ENCODE measurements around the gene ARHGAP25. TPM values are rescaled to one million over a fixed set of nuclear protein-coding genes. Genes with fewer than 3 reads are reported as not detected.

ARHGAP25 gene
- total and polyA plus RNA-seq, 2 donors (not counting 1 experiment from before 2014, with no cell fraction given): 2.7 to 5.8 TPM

DNA sequence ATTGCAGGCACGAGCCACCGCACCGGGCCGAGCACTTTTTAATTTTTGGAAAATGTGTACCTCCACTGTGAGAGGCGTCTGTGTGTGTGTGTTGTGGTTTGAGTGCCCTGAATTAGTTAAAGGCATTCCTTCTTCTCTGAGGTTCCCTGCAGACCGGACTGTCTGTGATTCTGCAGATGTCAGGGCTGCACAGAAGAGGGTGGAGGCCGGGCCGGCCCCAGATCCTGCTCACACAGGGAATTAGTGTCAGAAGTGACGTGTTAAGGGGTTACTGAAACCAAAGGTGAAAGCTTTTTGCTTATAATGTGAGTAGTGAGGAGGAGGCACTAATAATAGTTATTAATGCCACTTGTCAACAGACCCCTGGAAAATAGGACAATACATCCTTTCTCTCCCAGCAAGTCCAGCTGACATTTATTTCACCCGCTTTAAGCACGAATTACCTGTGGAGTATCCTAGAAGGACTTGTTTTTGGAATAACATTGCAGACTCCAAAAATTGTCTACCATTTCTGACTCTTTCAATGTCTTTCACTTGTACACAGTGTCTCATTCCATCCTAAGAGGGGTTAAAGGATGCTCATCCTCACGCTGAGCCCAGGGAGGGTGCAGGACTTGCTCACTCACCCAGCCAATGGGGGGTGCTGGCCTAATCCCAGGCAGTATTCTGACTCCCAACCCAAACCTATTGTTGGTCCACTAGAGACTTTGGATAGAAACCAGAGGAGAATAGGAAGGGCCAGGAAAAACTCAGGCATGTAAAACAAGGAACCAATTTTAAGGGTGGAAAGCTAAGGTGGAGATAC is 16.2 kb downstream of the ARHGAP25 start:
- DNase-seq (ENCODE audit: low read depth in 2 of 2): no peak
- H4K20me1 ChIP-seq (ENCODE audit: control insufficient read depth, extremely low read depth, insufficient read depth, low read length): no peaks in the 10 kb centered on the region
- H3K27ac ChIP-seq (ENCODE audit: insufficient read depth, low read length): no peak overlapping the region
- H3K4me1 ChIP-seq (ENCODE audit: control insufficient read depth, extremely low read depth, insufficient read depth, low read length): peaks cover 2% of the 10 kb centered on the region
- H3K9me3 ChIP-seq (ENCODE audit: control insufficient read depth, insufficient read depth, low read depth, low read length): no peaks in the 10 kb centered on the region
- no peaks in the 10 kb centered on the region for H3K36me3 ChIP-seq (ENCODE audit: control insufficient read depth, insufficient read depth, low read length)
- no peak overlapping the region for H3K9ac ChIP-seq (ENCODE audit: insufficient read depth, low read length)
- H3K27me3 ChIP-seq (ENCODE audit: control insufficient read depth, insufficient read depth, low read length): no peaks in the 10 kb centered on the region
- TF ChIP-seq, protein P1, sequence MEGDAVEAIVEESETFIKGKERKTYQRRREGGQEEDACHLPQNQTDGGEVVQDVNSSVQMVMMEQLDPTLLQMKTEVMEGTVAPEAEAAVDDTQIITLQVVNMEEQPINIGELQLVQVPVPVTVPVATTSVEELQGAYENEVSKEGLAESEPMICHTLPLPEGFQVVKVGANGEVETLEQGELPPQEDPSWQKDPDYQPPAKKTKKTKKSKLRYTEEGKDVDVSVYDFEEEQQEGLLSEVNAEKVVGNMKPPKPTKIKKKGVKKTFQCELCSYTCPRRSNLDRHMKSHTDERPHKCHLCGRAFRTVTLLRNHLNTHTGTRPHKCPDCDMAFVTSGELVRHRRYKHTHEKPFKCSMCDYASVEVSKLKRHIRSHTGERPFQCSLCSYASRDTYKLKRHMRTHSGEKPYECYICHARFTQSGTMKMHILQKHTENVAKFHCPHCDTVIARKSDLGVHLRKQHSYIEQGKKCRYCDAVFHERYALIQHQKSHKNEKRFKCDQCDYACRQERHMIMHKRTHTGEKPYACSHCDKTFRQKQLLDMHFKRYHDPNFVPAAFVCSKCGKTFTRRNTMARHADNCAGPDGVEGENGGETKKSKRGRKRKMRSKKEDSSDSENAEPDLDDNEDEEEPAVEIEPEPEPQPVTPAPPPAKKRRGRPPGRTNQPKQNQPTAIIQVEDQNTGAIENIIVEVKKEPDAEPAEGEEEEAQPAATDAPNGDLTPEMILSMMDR (conservative IDR thresholded peaks at IDR 0.05 in 1 of 2, IDR thresholded peaks at IDR 0.05 in 1 of 2; ENCODE audit: low read depth in 1 of 2, low read length in 2 of 2): no peak
- TF ChIP-seq EZH2 (IDR thresholded peaks at IDR 0.05; ENCODE audit: low read length, missing control alignments): no peak
- H3K79me2 ChIP-seq (ENCODE audit: control insufficient read depth, insufficient read depth, low read length): no peaks in the 10 kb centered on the region
- H2AFZ ChIP-seq (ENCODE audit: low read length): peak overlapping the region; percentile 51
- no peak overlapping the region for H3K4me3 ChIP-seq (replicated peaks in 1 of 4; ENCODE audit: control extremely low read depth in 1 of 4, insufficient read depth in 1 of 4, low read depth in 3 of 4, low read length in 4 of 4)
- no peak overlapping the region for H3K4me2 ChIP-seq (ENCODE audit: extremely low read depth, insufficient read depth, low read length)

DNA sequence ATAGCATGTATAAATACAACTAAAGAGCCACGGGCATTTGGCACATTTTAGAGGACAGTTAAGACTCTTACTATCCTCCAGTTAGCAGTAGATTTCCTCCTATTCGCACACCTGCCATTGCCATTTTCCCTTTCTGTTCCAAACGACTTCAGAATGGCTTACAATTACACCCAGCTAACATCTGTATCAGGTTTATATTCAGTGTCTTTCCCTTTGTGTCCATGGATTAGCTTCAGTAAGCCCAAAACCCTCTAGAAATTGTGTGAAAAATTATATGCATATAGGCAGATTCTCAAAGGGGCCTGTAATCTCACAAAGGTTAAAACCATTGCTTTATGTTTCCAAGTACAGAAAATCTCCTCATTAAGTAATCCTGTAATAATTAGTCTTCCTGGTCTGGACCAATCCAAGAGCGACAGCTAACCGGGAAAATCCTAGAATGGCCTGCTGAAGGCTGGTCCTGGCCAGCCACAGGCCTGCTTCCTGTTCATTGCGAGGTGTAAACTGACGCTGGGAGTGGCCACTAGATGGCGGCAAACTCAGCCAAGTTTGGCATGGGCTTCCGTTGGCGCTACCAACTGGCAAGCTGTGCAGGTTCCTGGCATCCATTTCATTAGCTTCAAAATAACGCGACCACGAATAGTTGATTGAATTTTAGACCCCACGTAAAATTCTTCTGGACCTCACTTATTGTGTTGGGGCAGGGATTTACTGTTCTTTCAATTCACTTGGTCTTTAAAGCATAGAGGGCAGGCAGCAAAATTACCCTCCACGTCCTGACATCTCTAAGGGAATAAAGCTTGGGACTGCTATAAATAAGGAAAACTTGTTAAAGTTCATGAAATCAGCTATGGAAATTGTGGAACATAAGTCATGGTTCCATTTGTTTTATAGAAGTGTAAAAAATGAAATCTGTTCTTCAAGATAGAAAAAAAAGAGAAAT is 17.1 kb downstream of the ARHGAP25 start:
- no peak overlapping the region for H3K4me2 ChIP-seq (ENCODE audit: extremely low read depth, insufficient read depth, low read length)
- peak; percentile 78 to 86 for DNase-seq (ENCODE audit: low read depth in 2 of 2)
- no peaks in the 10 kb centered on the region for H3K9me3 ChIP-seq (ENCODE audit: control insufficient read depth, insufficient read depth, low read depth, low read length)
- no peak overlapping the region for H3K27ac ChIP-seq (ENCODE audit: insufficient read depth, low read length)
- TF ChIP-seq, protein P1 (conservative IDR thresholded peaks at IDR 0.05 in 1 of 2, IDR thresholded peaks at IDR 0.05 in 1 of 2; ENCODE audit: low read depth in 1 of 2, low read length in 2 of 2): peak; percentile 89 to 92
- TF ChIP-seq EZH2 (IDR thresholded peaks at IDR 0.05; ENCODE audit: low read length, missing control alignments): no peak
- no peaks in the 10 kb centered on the region for H3K36me3 ChIP-seq (ENCODE audit: control insufficient read depth, insufficient read depth, low read length)
- H3K4me1 ChIP-seq (ENCODE audit: control insufficient read depth, extremely low read depth, insufficient read depth, low read length): peaks cover 2% of the 10 kb centered on the region
- H2AFZ ChIP-seq (ENCODE audit: low read length): peak overlapping the region; percentile 51
- no peak overlapping the region for H3K4me3 ChIP-seq (replicated peaks in 1 of 4; ENCODE audit: control extremely low read depth in 1 of 4, insufficient read depth in 1 of 4, low read depth in 3 of 4, low read length in 4 of 4)
- no peaks in the 10 kb centered on the region for H3K27me3 ChIP-seq (ENCODE audit: control insufficient read depth, insufficient read depth, low read length)
- no peak overlapping the region for H3K9ac ChIP-seq (ENCODE audit: insufficient read depth, low read length)
- no peaks in the 10 kb centered on the region for H4K20me1 ChIP-seq (ENCODE audit: control insufficient read depth, extremely low read depth, insufficient read depth, low read length)
- H3K79me2 ChIP-seq (ENCODE audit: control insufficient read depth, insufficient read depth, low read length): no peaks in the 10 kb centered on the region

DNA sequence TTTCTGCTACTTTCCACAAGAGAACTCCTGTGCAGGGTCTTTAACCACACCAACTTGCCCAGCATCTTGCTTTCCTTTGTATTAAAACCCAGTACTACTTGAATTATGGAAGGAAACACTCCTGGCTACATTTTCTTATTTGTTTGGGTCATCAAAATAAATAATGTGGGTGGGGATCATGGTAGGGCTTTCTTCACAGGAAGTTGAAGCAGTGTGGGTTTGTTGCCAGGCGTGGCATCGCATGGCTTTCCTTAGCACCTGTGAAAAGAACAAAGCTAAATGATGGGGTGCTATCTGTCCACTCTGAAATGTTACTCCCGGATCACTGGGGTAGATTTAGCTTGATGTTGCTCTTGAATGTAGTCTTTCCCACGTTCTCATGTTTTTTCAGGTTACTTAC is 18.7 kb downstream of the ARHGAP25 start:
- H3K36me3 ChIP-seq (ENCODE audit: control insufficient read depth, insufficient read depth, low read length): no peaks in the 10 kb centered on the region
- H3K9me3 ChIP-seq (ENCODE audit: control insufficient read depth, insufficient read depth, low read depth, low read length): no peaks in the 10 kb centered on the region
- H3K4me2 ChIP-seq (ENCODE audit: extremely low read depth, insufficient read depth, low read length): no peak overlapping the region

More for the DNA sequence above, 18.7 kb downstream of the ARHGAP25 start:
- Histone ChIP-seq H2AFZ (ENCODE audit: low read length) (no peak overlapping the region), H3K9ac (ENCODE audit: insufficient read depth, low read length) (no peak overlapping the region), H3K4me1 (ENCODE audit: control insufficient read depth, extremely low read depth, insufficient read depth, low read length) (peaks cover 2% of the 10 kb centered on the region), H3K27me3 (ENCODE audit: control insufficient read depth, insufficient read depth, low read length) (no peaks in the 10 kb centered on the region), H3K4me3 (replicated peaks in 1 of 4; ENCODE audit: control extremely low read depth in 1 of 4, insufficient read depth in 1 of 4, low read depth in 3 of 4, low read length in 4 of 4) (no peak overlapping the region), H3K79me2 (ENCODE audit: control insufficient read depth, insufficient read depth, low read length) (no peaks in the 10 kb centered on the region), H3K27ac (ENCODE audit: insufficient read depth, low read length) (no peak overlapping the region), H4K20me1 (ENCODE audit: control insufficient read depth, extremely low read depth, insufficient read depth, low read length) (no peaks in the 10 kb centered on the region)
- no peak for TF ChIP-seq EZH2 (IDR thresholded peaks at IDR 0.05; ENCODE audit: low read length, missing control alignments)
- TF ChIP-seq, protein P1 (conservative IDR thresholded peaks at IDR 0.05 in 1 of 2, IDR thresholded peaks at IDR 0.05 in 1 of 2; ENCODE audit: low read depth in 1 of 2, low read length in 2 of 2): no peak
- no peak for DNase-seq (ENCODE audit: low read depth in 2 of 2)

Data from fibroblast of lung (primary cell).